HG03432 (cell line): ENCODE results near the gene ADIG.

Source experiments
- ATAC-seq: cut with Tn5 transposase; IDR thresholded peaks from one replicate; pipeline ENCODE4 v1.9.1; 2021; ENCODE audit warnings: mild to moderate bottlenecking, moderate library complexity; ENCODE audit not compliant: unreplicated experiment

Gene ADIG

DNA sequence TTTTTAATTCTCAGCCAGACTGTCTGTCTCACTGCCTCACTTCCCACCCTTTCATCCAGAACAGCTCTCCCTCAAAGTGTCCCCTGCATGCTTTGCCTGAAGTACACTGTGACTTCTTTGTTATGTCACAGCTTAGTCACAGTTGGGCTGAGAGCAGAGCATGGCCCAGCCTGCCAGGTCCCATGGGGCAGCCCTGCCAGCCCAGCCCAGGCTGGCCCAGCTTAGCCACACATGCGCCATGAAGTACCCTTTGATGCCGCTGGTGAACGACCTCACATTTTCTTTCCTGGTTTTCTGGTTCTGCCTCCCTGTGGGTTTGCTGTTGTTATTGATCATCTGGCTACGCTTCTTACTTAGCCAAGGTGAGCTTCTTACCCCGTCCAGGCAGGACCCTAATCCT lies at the start of gene ADIG:
TSS of gene ADIG (plus strand) at position 185 of the 400 bp plus-strand sequence. CDS start at position 239, 54 bp downstream.
- ATAC-seq: no peak

DNA sequence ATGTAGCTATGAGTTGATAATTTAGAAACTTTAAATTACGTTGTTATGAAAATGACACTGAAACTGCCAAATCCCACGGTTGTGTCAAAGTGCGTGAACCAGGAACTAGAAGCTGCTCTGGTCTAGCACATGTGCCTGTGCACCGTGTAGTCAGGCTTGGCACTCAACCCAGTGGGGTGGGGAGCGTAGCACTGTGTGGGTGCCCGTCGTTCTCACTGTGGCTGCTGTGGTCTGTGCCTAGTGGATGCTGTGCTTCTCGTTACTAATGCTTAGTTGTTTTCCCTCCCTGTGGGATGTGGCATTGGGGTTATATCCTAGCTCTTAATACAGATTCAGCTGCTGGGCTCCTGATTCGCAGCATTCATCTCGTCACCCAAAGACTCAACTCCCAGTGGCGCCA lies 46.2 kb upstream of the ADIG start:
- no peak for ATAC-seq

DNA sequence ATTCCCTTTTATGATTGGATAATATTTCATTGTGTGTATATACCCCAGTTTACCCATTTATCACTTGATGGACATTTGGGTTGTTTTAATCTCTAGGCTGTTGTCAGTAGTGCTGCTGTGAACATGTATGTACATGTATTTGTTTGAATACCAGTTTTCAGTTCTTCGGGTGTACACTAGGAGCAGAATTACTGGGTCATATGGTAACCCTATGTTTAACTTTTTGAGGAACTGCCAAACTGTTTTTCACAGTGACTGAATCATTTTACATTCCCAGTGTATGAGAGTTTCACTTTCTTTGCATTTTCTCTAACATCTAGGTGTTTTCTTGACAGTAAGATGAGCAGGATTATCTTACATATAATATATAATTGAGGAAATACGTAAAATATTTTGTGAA lies 44.7 kb upstream of the ADIG start:
- no peak for ATAC-seq

DNA sequence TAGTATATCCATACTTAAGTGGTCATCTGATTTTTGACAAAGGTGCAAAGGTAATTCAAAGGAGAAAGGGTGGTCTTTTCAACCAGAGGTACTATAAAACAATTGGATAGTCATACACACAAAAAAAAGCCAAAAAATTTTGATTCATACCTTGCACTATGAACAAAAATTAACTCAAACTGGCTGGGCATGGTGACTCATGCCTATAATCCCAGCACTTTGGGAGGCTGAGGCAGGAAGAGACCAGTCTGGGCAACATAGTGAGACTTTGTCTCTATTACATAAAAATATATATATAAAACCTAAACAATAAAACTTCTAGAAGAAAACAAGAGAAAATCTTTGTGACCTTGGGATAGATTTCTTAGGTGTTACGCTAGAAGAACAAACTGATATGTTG lies 43.8 kb upstream of the ADIG start:
- no peak for ATAC-seq

DNA sequence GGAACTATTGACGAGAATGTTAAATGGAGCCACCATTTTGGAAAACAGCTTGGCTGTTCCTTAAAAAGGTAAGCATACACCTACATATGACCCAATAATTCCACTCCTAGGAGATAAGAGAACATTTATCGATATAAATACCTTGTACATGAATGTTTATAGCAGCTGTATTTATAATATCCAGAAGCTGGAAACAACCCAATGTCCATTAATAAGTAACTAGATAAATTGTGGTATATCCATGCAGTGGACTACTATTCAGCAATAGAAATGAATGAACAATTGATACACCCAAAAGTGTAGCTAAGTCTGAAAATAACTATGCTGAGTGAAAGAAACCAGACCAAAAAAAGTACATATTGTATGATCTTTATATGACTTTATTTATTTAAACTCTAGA lies 42.2 kb upstream of the ADIG start:
- ATAC-seq: no peak

DNA sequence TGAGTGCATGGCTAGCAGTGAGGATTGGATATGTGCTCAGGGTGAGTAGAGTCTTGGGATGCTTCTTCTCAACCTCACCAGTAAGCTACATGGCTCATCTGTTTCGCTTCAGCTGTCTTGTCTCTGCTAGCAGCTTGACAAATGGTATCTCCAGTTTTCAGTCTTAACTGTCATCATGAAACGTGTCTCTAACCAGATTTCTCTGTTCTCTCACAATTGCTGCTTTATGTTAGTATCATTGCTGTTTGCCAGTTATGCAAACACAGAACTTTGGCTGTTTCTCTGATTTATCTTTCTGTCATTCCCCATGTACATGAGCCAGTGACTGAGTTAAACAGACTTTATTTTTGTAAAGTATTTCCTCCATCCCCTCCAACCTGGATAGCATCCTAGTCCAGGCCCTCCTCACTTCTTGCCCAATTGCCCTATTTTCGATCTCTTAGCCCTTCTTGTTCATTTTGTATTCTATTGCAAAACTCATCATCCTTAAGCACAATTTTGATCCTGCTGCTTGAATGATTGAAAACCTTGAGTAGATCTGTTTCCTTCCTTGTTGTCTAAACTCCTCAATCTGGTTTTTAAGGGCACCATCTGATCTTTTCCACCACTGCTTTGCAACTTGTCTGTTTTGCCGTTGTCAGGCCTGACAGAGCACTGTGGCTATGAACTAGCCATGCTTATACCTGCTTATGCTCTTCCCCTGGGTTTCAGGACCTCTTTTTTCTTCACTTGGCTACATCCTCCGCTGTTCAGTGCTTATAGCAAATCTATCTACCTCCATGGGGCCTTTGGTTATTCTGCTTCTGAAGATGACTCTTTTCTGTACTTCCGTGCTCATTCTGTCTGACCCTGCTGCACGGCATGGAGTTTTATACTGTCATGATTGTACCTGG lies 37.7 kb upstream of the ADIG start:
- peak; percentile 42 for ATAC-seq

DNA sequence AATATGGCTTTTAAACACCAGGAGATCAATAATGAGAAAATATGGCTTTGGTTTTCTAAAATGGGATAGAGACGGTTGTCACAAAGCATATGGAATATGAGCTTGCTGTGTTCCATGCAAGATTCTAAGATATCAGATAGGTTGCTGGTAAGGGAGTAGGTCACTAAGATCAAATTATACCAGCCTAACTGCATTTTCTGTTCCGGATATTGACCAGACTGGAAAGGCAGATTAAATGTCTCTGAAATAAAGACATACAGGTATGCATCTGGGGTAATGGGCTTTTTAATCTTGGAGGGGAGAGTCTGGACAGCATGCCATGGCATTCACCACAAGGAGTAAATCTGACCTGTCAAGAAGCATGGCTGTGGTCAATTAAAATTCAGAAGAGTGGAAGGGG lies 35.2 kb upstream of the ADIG start:
- ATAC-seq: no peak

DNA sequence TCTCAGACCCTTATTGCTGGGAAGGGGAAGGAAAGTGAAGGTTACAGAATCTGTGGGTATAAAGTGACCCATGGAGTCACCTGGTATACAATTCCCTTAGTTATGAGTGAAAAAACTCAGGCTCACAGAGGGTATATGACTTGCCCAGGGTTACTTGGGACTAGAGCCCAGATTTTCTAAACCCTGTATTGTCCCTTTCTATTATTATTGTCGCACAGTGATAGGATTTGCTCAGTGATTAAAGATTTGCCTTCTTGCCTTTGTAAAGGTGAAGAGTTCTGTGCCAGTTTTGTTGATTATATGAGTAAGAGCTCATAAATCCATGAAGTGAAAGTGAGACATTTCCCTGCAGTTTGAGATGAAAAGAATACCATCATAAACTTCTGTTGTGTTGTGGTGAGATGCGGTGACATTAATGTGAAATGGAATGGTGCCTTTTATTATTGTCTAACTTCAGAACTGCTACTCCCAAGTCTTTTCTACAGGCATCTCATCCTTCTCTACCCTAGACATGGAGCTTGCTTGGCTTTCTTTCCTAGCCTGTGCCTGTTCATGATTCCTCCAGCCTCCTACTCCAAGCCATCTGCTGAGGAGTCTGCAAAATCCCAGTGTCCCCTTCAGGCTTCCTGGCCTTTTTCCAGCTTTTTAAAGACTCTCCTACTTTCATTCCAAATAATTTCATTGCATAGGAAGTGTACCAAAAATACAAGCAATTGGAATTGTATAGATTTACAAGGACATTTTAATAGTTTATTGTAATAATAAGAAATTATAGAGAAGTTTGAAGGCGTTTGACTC lies 33.5 kb upstream of the ADIG start:
- no peak for ATAC-seq

DNA sequence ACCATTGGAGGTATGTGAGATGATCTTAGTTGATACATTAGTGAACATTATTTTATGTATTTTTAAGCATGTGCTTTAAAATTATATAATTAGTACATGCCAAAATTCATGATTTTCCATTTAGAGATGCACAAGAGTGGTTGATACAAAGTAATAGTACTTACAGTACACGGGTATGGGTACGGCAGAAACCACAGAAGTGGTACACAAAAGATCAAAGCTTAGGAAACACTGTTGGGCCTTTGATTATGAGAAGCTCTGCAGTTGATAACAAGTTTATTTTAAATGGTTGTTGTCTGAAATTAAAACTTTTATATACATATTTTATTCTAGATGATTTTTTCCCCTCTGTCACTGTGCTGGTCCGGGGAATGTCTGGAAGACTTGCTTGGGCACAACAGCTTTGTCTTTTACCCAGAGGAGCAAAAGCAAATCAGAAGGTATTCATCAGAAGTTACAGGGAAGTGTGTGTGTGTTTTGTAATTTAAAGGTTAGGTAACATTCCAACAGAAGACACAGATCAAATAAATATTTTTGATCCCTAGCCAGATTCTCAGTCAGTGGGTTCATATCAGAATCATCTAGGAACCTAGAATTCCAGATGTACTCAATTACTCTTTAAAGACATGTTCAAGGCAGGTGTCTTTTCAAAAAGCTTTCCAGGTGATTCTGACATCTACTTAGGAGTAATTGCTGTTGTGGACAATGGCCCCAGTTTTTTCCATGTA lies 32.5 kb upstream of the ADIG start:
- ATAC-seq: no peak

DNA sequence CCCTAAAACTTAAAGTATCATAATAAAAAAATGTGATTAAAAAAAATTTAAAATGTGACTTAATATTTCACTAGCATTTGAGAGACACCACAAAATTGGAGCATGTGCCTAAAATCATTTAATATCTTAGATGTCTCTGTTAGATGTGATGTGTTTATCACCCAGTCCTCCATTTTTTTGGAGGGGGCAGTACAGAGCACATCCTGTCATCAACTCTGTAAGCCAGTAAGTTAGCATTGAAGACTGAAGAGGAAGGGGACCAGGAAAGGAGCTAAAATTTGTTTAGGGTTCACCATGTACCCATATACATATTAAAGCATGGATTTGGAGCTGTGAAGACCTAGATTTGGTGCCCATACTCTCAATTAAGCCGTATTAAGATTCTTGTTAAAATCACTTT lies 30.7 kb upstream of the ADIG start:
- no peak for ATAC-seq

DNA sequence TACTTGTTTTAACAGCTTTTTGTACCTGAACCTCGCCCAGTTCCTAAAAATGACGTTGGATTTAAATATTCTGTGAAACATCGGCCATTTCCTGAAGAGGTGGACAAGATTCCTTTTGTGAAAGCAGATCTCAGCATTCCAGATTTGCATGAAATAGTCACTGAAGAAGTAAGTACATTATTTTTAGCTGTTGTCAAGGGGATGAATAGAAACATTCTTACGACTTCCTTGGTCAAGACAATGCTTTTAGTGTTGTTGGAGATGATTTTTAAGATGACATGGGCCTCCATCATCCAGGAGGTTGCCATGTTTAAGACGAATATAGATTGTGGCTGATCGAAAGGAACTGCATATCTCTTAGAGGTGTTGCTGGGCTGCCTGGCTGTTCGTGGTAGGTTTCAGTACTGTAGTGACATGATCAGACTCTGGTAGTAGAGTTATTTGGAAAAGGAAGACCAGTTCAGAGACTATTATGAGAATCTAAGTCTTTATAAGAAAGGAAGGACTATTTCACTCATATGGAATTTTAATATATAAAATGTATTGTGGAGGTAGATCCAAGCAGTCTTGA lies 29.9 kb upstream of the ADIG start:
- no peak for ATAC-seq

DNA sequence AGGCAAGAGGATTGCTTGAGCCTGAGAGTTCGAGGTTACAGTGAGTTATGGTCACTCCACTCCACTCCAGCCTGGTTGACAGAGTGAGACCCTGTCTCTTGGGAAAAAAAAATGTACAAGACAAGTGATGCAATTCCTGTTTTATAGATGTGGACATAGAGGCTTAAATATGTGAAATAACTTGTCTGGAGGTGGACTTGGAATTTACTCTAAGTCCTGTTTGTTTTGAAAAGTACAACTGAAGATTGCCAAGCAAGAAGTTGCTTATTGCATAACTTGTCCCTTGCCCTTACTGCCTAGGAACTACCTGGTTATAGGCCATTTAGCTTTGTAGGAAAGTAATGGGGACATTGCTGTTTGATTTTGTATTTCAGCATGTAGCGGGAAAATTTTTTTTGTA lies 26.0 kb upstream of the ADIG start:
- ATAC-seq: no peak

DNA sequence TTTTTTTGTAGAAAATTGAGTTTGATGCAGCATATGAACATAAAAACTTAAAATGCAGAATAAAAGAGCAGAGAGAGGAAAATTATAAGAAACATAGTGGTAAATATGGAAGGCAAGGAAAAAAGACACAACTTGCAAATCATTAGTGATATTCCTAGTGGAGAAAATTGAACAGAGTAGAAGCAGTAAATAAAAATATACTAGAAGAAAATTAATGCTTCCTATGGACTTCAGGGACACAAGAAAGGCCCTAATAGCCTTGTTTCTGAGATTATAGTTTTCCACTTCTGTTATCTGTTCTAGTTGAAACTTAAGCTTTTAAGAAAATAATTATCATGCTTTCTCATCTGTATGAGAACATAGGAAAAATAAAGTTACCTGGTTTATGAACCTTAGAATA lies 25.6 kb upstream of the ADIG start:
- no peak for ATAC-seq

DNA sequence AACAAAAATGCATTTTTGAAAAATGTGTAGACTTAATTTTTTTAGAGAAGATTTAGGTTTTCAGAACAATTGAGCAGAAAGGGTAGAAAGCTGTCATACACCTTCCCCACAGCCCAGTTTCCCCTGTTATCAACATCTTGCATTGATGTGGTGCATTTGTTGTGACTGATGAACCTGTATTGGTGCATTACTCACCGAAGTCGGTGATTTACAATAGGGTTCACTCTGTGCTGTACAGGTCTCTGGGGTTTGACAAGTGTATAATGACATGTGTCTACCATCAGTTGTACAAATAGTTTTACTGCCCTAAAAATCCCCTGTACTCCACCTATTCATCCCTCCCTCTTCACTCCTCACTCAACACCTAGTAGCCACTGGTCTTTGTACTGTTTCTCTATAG lies 23.8 kb upstream of the ADIG start:
- no peak for ATAC-seq

DNA sequence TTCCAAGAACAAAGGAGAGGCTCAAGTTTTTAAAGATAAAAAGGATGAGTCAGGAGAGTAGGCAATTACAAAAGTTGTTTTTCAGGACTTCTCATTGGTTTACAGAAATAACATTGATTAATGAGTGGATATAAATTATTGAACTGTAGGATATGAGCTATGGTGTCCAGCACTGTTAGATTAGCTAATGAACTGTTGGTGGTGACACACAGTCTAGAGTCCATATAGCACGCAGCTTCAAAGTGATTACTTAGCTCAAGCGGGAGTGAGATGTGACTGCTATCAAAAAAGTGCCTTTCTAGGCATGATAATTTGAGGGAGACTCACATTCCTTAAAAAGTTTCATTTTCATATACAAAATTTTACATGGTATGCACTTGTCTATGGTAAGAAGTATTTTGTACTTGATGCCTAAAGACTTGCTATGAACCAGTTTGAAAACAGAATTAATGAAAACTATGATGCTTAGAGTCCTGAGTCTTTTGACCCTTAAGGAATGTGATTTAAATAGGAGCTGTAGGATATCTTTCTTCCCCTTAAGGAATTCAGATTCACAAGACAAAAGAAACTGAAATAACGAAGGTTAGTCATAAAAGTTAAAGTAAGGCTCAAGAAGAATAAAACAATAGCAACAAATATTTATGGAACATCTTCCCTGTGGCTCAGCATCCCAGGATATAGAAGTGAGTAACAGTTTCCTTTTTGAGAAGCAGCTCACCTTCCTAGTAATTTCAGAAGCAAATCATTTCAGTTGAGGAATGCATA lies 22.2 kb upstream of the ADIG start:
- no peak for ATAC-seq

DNA sequence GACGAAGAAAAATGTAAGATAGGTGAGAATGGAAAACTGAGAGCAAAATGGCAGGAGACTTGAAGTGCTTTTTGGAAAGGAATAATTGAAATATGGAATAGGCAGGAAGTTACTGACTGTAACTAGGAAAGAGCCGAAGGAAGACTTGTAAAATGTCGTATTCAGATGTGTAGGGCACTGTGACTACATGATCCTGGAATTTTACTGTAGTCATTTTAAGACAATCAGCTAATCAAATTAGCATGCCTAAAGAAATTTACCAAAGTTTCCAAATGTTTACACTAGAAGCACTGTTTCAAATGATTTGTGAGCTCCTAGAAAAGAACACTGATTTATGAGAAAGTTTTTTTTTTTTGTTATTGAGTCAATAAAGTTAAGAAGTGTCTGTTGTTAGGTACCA lies 21.2 kb upstream of the ADIG start:
- ATAC-seq: no peak

DNA sequence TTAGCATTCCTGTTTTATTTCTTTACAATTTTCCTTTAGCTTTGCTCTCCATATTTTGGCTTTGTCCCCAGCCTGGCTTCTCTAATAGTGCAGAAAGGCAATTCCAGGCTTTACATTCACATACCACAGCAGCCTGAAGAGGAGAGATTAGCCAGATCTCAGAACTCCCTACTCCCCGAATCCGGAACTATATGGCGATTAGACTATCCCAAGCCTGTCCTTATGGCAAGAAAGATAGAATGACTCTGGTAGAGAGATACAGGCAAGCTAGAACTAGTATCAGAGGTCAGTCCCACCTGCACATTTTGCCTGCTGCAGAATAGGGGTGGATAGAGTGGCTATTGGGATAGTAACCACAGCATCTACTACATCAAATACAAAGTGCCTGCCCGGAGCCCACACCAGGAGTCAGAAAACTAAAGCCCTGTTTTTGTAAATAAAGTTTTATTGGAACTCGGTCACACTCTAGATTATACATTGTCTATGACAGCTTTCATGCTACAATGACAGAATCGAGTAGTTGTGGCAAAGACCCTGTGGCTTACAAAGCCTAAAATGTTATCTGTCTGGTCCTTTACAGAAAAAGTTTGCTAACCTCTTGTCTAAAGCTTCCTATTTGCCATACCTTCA lies 17.1 kb upstream of the ADIG start:
- ATAC-seq: no peak

DNA sequence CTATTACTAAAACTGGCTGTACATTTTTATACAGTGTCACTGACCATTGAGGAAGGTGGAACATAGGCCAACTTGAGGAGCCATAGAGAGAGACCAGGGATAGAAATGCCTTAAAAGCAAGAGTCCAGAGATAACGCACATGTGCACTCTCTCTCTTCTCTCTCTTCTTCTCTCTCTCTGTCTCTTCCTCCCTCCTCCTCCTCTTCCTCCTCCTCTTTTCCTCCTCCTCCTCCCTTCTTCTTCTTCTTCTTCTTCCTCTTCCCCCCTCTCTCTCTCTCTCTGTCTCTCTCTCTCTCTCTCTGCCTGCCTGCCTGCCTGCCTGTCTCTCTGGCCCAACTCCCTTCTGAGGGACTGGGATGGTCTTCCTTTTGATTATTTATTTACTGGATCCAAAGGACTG lies 16.3 kb upstream of the ADIG start:
- ATAC-seq: no peak

DNA sequence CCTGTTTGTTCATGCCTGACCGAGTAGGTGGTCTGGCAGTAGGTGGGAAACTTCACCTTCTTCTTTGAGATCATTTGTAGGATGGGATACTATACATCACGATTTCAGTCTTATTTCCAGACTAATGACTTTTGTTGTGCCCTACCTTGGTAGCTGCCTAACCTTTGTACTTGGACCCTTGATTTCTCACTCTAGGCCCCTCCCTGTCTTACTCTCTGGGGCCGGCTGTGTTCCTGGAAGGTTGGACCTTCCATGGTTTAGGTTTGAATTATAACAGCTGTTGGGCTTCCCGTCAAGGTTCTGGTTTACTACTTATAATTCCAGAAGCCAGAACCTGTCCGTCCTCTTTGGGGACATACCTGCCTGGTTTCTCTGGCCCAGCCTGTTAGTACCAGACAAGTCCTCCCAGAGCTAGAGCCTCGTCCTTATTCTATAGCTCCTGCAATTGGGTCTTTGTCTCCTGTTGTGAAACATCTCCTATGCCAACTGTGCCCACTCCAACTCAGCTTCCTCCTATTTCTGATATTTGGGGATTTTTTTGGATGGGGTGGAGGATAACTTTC lies 14.9 kb upstream of the ADIG start:
- ATAC-seq: no peak
